Stomach (tissue), 4 donors: ENCODE measurements around the gene SNAP23.

Experiments
- POLR2A ChIP-seq, 4 donors: fragments of 450-650 bp; IDR thresholded peaks; one replicate each; pipeline ENCODE4 v1.6.1; 2016; ENCODE audit warnings: antibody characterized with exemption in 4 of 4, control low read depth in 2 of 4, mild to moderate bottlenecking in 1 of 4, moderate library complexity in 1 of 4
- TF ChIP-seq, protein P1 (sequence below), 7 experiments: fragments of 450-650 bp in 4 of 7; fragments of 200-600 bp in 3 of 7; sonication (generic) in 3 of 7; IDR thresholded peaks; one replicate each; pipeline ENCODE4 v1.5.1; 2016 to 2019; ENCODE audit warnings: antibody characterized with exemption in 7 of 7, control low read depth in 2 of 7, mild to moderate bottlenecking in 1 of 7

GRCh38 chr15:42503825-42504224 lies 8.4 kb downstream of the SNAP23 start:
- TF ChIP-seq, protein P1, sequence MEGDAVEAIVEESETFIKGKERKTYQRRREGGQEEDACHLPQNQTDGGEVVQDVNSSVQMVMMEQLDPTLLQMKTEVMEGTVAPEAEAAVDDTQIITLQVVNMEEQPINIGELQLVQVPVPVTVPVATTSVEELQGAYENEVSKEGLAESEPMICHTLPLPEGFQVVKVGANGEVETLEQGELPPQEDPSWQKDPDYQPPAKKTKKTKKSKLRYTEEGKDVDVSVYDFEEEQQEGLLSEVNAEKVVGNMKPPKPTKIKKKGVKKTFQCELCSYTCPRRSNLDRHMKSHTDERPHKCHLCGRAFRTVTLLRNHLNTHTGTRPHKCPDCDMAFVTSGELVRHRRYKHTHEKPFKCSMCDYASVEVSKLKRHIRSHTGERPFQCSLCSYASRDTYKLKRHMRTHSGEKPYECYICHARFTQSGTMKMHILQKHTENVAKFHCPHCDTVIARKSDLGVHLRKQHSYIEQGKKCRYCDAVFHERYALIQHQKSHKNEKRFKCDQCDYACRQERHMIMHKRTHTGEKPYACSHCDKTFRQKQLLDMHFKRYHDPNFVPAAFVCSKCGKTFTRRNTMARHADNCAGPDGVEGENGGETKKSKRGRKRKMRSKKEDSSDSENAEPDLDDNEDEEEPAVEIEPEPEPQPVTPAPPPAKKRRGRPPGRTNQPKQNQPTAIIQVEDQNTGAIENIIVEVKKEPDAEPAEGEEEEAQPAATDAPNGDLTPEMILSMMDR (IDR thresholded peaks at IDR 0.05): no peak
- TF ChIP-seq POLR2A (IDR thresholded peaks at IDR 0.05): no peak
